Measurements from ENCODE around the gene DDX60.
"Not testable (repeated sequence)": the region's sequence is repeated elsewhere in the genome, so short reads cannot be mapped to it uniquely, and the experiment has no call there.

The DDX60 gene

DNA sequence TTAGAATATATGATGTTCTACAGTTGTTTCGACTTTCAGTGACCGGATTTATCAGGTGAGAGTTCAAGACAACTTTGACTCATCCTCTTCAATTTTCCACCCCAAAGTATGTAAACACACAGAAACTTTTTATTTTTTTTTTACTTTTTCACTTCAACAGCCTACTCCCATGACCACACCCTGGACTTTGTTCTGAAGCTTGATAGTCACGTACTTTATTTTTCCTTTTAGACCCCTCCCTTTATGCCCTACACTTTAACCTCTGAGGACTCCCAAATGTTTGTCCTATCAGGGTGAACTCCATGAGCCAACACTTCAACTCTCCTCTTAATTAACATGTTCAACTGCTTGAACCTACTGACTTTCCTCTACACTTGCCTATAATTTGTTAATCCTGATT, 2.5 kb upstream of the DDX60 start:
- no peak for TF ChIP-seq CTCF (IDR thresholded peaks at IDR 0.05; ENCODE audit: borderline replicate concordance, insufficient read depth, low read depth, low read length)
- H3K4me3 ChIP-seq (ENCODE audit: low read depth, low read length), result no peak overlapping the region

DNA sequence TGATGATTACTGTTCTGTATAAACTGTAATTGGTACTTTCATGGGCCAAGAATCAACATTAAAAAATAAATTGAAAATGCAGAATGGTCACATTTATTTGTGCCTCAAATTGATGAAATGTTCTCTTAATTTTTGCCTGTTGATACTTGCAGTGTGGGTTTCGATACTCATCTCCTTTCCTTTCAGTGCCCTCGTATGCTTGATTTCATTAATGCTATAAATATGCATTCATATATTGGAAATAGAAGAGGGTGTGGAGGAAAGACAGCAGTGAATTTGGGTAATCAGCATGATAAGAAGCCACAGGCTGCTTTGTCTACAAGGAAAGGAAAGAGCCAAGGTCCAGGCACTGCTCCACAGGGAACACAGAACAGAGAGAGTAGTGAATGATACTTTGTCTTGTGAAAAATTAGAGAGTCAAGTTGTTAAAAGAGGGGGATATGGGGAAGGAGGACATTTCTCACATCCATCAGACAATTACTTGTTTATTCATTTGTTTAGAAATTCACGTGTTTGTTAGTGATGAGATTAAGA, 1.0 kb upstream of the DDX60 start:
- TF ChIP-seq CTCF (IDR thresholded peaks at IDR 0.05; ENCODE audit: borderline replicate concordance, insufficient read depth, low read depth, low read length), result no peak
- H3K4me3 ChIP-seq (ENCODE audit: low read depth, low read length), result no peak overlapping the region

DNA sequence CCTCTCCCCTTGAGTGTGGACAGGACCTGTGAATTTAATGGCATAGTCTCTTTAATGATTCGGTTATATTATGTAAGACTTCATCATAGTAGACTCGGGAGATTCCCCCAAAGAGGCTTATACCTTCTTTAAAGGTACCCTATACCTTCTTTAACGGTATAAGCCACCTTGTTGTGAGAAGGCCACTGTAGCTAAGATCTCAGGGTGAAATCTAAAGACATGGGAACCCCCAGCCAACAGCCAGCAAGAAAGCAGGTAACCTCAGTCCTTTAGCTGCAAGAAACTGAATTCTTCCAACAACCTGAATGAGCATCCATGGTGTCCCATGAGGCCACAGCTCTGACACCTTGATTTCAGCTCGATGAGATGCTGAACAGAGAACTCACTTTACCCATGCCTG, 931 bp downstream of the DDX60 start:
- no peak for TF ChIP-seq CTCF (IDR thresholded peaks at IDR 0.05; ENCODE audit: borderline replicate concordance, insufficient read depth, low read depth, low read length)
- peak overlapping the region; percentile 35 for H3K4me3 ChIP-seq (ENCODE audit: low read depth, low read length)

GRCh38 chr4:168309781-168310180, 8.8 kb downstream of the DDX60 start:
- no peak overlapping the region for H3K4me3 ChIP-seq (ENCODE audit: low read depth, low read length)
- no peak for TF ChIP-seq CTCF (IDR thresholded peaks at IDR 0.05; ENCODE audit: borderline replicate concordance, insufficient read depth, low read depth, low read length)

DNA sequence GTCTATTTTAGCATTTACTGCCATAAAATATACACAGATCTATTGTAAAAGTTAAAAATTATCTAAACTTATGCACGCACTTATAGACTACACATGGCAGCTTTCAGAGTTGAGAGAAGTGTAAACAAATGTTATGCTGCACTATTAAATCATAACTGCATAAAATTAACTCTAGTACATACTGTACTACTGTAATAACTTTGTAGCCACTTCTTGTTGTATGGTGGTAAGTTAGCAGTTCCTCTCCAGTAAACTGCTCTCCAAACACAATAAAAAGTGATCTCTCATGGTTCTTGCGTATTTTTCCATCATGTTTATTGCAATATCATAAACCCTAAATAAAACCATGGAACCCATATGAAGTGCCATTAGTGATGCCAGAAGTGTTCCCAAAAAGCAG, 9.6 kb downstream of the DDX60 start:
- H3K4me3 ChIP-seq (ENCODE audit: low read depth, low read length), result no peak overlapping the region
- TF ChIP-seq CTCF (IDR thresholded peaks at IDR 0.05; ENCODE audit: borderline replicate concordance, insufficient read depth, low read depth, low read length), result no peak

- TF ChIP-seq CTCF (IDR thresholded peaks at IDR 0.05; ENCODE audit: borderline replicate concordance, insufficient read depth, low read depth, low read length), result no peak
- H3K4me3 ChIP-seq (ENCODE audit: low read depth, low read length), result no peak overlapping the region
Observed at GRCh38 chr4:168306476-168306875, 12.1 kb downstream of the DDX60 start.

- no peak overlapping the region for H3K4me3 ChIP-seq (ENCODE audit: low read depth, low read length)
- TF ChIP-seq CTCF (IDR thresholded peaks at IDR 0.05; ENCODE audit: borderline replicate concordance, insufficient read depth, low read depth, low read length), result no peak
Observed at GRCh38 chr4:168304744-168305459, 13.7 kb downstream of the DDX60 start.

- H3K4me3 ChIP-seq (ENCODE audit: low read depth, low read length), result not testable (repeated sequence)
Observed at GRCh38 chr4:168303430-168303829, 15.1 kb downstream of the DDX60 start.

All from GM12875 (cell line).